22Rv1 (cell line): ENCODE measurements around the gene CARD14.
"Not testable (repeated sequence)": the region's sequence is repeated elsewhere in the genome, so short reads cannot be mapped to it uniquely, and the experiment has no call there.

Experiments used
- H3K27ac ChIP-seq: fragments of 450-650 bp; 2 replicates; pipeline ENCODE4 v1.5.1; 2017
- ZFX ChIP-seq: fragments of 450-650 bp; IDR thresholded peaks from 2 replicates; pipeline ENCODE4 v1.6.1; 2017; ENCODE audit warnings: antibody characterized with exemption, borderline replicate concordance
- TF ChIP-seq, protein P1 (sequence below): fragments of 450-650 bp; IDR thresholded peaks from 2 replicates; pipeline ENCODE4 v1.5.1; 2017; ENCODE audit warnings: mild to moderate bottlenecking

The CARD14 gene

DNA sequence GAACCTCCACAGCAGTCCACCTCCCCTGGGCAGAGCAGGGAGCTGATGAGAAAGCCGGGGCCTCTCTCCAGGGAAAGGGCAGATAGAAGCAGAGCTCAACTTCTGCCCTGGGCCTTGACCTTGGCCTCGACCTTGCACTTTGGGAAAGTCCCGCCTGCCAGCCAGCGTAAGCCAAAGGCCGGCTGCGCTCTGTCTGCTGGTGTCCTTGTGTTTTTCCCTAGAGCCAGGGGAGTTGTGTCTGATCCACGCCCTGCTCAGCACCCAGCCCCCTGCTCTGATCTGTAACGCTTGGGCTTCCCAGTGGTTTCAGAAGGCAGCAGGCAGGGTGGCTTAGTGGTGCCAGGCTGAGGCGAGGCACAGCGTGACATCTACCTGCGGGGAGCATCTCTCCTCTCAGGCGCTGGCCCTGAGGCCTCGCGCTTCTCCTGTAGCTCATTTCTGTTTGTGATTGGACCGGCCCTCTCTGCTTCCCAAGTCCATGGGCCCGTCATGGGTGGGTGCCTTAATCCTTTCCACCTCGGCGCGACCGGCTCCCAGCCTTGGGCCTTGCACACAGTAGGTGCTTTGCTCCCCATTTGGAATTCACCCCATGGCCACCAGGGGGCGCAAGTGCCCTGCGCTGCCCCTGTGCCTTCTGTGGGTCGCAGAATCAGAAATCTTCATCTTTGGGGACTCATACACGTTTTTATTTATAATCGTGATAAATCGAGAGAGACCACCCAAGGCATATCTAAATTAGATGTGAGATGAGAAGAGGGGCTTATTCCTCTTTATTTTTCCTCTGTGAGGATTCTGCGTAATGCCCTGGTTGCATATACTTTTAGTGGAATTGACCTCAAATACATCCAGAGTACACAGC lies 26.1 kb downstream of the CARD14 start:
- no peak overlapping the region for H3K27ac ChIP-seq
- TF ChIP-seq, protein P1, sequence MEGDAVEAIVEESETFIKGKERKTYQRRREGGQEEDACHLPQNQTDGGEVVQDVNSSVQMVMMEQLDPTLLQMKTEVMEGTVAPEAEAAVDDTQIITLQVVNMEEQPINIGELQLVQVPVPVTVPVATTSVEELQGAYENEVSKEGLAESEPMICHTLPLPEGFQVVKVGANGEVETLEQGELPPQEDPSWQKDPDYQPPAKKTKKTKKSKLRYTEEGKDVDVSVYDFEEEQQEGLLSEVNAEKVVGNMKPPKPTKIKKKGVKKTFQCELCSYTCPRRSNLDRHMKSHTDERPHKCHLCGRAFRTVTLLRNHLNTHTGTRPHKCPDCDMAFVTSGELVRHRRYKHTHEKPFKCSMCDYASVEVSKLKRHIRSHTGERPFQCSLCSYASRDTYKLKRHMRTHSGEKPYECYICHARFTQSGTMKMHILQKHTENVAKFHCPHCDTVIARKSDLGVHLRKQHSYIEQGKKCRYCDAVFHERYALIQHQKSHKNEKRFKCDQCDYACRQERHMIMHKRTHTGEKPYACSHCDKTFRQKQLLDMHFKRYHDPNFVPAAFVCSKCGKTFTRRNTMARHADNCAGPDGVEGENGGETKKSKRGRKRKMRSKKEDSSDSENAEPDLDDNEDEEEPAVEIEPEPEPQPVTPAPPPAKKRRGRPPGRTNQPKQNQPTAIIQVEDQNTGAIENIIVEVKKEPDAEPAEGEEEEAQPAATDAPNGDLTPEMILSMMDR, result peak; percentile 83
- no peak for TF ChIP-seq ZFX

DNA sequence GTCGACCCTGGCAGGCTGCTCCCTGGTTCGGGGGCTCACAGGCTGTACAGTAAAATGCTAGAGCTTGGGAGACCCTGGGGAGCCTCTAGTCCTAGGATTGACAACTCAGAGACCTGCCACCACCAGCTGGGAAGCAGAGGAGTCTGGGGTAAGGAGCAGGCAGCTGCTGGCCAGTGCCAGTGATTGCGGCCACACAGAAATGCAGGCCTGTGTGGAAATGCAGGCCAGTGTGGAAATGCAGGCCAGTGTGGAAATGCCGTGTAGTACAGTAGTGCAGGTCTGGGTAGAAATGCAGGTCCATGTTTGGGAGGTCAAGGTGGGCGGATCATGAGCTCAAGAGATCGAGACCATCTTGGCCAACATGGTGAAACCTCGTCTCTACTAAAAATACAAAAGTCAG lies 26.8 kb downstream of the CARD14 start:
- TF ChIP-seq, protein P1, result no peak
- no peak for TF ChIP-seq ZFX

DNA sequence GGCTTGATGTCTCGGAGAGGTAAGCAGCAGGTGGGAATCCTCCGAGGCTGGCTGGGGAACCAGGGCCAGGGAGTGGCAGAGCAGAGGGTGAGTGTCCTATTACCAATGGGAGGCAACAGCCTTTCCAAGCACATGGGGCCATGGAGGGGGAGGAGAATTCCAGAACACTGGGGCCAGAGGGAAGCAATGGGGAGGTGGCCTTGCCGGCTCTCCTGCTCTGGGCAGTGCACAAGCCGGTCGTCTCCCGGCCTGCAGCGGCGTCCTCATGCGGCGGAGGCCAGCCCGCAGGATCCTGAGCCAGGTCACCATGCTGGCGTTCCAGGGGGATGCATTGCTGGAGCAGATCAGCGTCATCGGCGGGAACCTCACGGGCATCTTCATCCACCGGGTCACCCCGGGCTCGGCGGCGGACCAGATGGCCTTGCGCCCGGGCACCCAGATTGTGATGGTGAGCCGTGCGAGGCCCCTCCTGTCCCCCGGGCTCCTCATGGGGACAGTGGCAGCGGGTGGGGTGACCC lies 28.4 kb downstream of the CARD14 start:
- TF ChIP-seq, protein P1, result no peak
- no peak for TF ChIP-seq ZFX
- H3K27ac ChIP-seq, result no peak overlapping the region

More for the DNA sequence above, 26.8 kb downstream of the CARD14 start:
- H3K27ac ChIP-seq, result no peak overlapping the region

DNA sequence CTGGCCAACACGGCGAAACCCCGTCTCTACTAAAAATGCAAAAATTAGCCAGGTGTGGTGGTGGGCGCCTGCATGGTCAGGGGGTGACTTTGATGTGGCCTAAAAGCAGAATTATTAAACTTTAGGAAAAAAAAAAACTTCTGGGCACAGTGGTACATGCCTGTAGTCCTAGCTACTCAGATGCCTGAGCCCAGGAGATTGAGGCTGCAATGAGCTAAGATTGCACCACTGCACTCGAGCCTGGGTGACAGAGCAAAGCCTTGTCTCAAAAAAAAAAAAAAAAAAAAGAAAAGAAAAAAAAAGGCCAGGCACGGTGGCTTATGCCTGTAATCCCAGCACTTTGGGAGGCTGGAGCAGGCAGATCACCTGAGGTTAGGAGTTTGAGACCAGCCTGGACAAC lies 29.5 kb downstream of the CARD14 start:
- H3K27ac ChIP-seq, result not testable (repeated sequence)

DNA sequence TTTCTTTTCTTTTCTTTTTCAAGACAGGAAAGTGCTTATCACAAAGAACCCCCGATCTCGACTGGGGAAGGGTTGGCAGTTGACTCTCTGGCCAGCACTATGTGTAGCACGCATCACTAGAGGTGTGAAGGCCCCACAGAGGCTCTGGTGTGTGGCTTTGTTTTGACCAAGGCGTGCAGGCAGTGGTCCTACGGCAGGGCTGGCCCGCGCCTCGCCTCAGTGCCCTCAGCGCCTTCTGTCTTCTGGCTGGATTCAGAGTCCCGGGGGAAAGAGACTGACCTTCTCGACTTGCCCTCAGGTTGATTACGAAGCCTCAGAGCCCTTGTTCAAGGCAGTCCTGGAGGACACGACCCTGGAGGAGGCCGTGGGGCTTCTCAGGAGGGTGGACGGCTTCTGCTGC lies 31.6 kb downstream of the CARD14 start:
- H3K27ac ChIP-seq, result no peak overlapping the region
- TF ChIP-seq, protein P1, result no peak
- TF ChIP-seq ZFX, result no peak

DNA sequence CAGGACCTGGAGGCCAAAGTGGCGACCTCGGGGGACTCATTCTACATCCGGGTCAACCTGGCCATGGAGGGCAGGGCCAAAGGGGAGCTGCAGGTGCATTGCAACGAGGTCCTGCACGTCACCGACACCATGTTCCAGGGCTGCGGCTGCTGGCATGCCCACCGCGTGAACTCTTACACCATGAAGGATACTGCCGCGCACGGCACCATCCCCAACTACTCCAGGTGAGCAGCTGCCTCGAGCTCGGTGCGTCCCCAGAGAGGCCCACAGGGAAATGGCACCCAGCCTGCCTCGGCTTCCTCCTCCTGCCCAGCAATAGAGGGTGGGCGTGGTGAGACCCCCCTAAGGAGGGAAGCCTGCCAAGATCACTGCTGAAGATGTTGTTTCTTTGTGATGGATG lies 32.4 kb downstream of the CARD14 start:
- no peak for TF ChIP-seq ZFX
- TF ChIP-seq, protein P1, result no peak
- H3K27ac ChIP-seq, result no peak overlapping the region

DNA sequence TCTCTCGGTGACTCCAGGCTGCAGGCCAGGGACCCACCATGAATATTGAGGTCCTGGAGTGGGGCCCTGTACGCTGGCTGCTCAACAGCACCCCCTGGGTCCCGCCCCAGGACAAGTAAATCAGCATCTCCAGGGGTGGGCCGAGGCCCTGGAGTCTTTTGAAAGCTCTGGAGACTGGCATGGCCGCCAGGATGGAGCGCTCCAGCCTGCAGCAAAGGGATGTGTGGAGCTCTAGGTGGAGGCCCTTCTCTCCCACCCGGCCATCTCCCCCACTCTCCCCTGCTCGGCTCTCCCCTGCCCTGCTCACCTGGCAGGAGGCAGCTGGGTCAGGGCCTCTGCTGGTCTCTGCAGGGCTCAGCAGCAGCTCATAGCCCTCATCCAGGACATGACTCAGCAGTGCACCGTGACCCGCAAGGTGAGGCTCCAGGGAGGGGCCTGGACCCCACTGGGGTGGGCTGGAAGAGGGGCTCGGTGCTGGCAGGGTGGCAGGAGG lies 33.7 kb downstream of the CARD14 start:
- no peak overlapping the region for H3K27ac ChIP-seq
- TF ChIP-seq, protein P1, result 0 out of 2 replicates have a peak, but pooled peaks have one; percentile 5
- TF ChIP-seq ZFX, result no peak
